Heart right ventricle (tissue), 16 donors: ENCODE measurements around the gene CCNA2. TPM values are rescaled to one million over a fixed set of nuclear protein-coding genes. Genes with fewer than 3 reads are reported as not detected.

ENCODE experiments used
- ATAC-seq, 8 donors: fragments of 200-7000 bp; cut with Tn5 transposase; one replicate each; pipeline ENCODE4 v1.9.1; 2020; ENCODE audit warnings: mild to moderate bottlenecking in 8 of 8, moderate library complexity in 8 of 8, moderate number of reproducible peaks in 1 of 8
- DNase-seq, 2 donors: peaks; one replicate each; pipeline ENCODE4 v3.0.0-alpha.2; 2020
- H3K27ac ChIP-seq, 10 donors: fragments of 200-600 bp; sonication (generic) in 2 of 10; one replicate each; pipeline versions ENCODE4 v1.5.0 to v1.8.0; 2020 to 2022; ENCODE audit warnings: mild to moderate bottlenecking in 3 of 10
- H3K27me3 ChIP-seq, 7 donors: fragments of 200-600 bp; one replicate each; pipeline ENCODE4 v1.8.0; 2021 to 2022; ENCODE audit warnings: mild to moderate bottlenecking in 2 of 7
- H3K36me3 ChIP-seq, 9 donors: fragments of 200-600 bp; sonication (generic) in 1 of 9; one replicate each; pipeline versions ENCODE4 v1.5.0 to v1.8.0; 2020 to 2022; ENCODE audit warnings: mild to moderate bottlenecking in 2 of 9
- H3K4me1 ChIP-seq, 9 donors: fragments of 200-600 bp; sonication (generic) in 1 of 9; one replicate each; pipeline versions ENCODE4 v1.5.0 to v1.8.0; 2020 to 2022; ENCODE audit warnings: mild to moderate bottlenecking in 4 of 9
- H3K4me3 ChIP-seq, 10 donors: fragments of 200-600 bp; sonication (generic) in 2 of 10; one replicate each; pipeline versions ENCODE4 v1.5.0 to v1.8.0; 2020 to 2022; ENCODE audit warnings: mild to moderate bottlenecking in 7 of 10, moderate library complexity in 2 of 10
- H3K9me3 ChIP-seq, 11 donors: fragments of 200-600 bp in 10 of 11; sonication (generic) in 2 of 11; one replicate each; pipeline versions ENCODE4 v1.5.0 to v1.8.0; 2013 to 2022; ENCODE audit warnings: mild to moderate bottlenecking in 2 of 11, control low read depth in 1 of 11, moderate library complexity in 1 of 11
- WGBS, 2 donors: extraction: QIAGEN DNeasy Blood & Tissue Kit; methylation state at CpG; one replicate each; pipeline ENCODE4 v1.1.7; 2013; ENCODE audit warnings: inconsistent platforms in 1 of 2; 5-methylcytosine and 5-hydroxymethylcytosine counted together
- intact Hi-C, 10 donors: fragments of 100-400 bp; cut with DNase I; formaldehyde crosslinking; loops; one replicate each; pipeline versions ENCODE4 v1.11.1 to v1.14.2; 2022
- polyA plus RNA-seq, 2 donors: library from polyadenylated mRNA; stranded (reverse); fragments of 200-250 nt; gene quantifications; one replicate each; pipeline ENCODE4 v1.2.3, GENCODE V29; 2013
- total RNA-seq, 10 donors: library from RNA; stranded (reverse); fragmentation: NEBNext Ultra II Directional in 3 of 10; extraction: Animal tissue kit (Norgen Biotek cat#: 25700) in 3 of 10; gene quantifications; one replicate each; pipeline versions ENCODE4 v1.2.1 to v1.2.4, GENCODE V29; 2021 to 2023
- TF ChIP-seq, protein P1 (sequence below), 9 donors: fragments of 200-600 bp; sonication (generic) in 2 of 9; IDR thresholded peaks; one replicate each; pipeline versions ENCODE4 v1.5.0 to v1.8.0; 2021 to 2022; ENCODE audit warnings: antibody characterized with exemption in 9 of 9, mild to moderate bottlenecking in 5 of 9, moderate library complexity in 1 of 9
- donor health status: Arrhythmogenic right ventricular cardiomyopathy.
- donor health status: ischemic (EF 13 %, LVEDD 7.1; RV severe dilation, severe dysfunction).
- donor health status: healthy with polysubstance abuse.
- donor health status: DM: no; HTN: yes; CAD: no.
- donor health status: DM: no; HTN: no; CAD: no.
- donor health status: ischemic (EF 25% LVEDD 6.9; RV normal size, moderate dysfunction).
- donor health status: ischemic (EF 25% LVEDD 5.7; RV mildly dilated, moderate dysfunction).
- donor health status: healthy.
- donor health status: DM: yes; HTN: yes; CAD: no.
- donor health status: Ischemic cardiomyopathy.
- donor health status: ischemic (EF 35%, LVEDD 5.7; RV mildly dilated, moderate dysfunction).
- donor health status: nonischemic (EF 11% LVEDD 7.7; RV severe dilation, severe dysfunction).
- donor health status: DM: yes; HTN: yes; CAD: no.
- donor health status: PGD.
- donor health status: ischemic (EF 29% LVEDD 5.4; RV normal size, mild dysfunction).
- donor health status: nonischemic (EF 23%, LVEDD 6.1; RV moderate dilation, normal function).

Gene CCNA2
- total and polyA plus RNA-seq, 12 donors: 0.07 to 5.8 (median 0.46) TPM; not detected in 2

DNA sequence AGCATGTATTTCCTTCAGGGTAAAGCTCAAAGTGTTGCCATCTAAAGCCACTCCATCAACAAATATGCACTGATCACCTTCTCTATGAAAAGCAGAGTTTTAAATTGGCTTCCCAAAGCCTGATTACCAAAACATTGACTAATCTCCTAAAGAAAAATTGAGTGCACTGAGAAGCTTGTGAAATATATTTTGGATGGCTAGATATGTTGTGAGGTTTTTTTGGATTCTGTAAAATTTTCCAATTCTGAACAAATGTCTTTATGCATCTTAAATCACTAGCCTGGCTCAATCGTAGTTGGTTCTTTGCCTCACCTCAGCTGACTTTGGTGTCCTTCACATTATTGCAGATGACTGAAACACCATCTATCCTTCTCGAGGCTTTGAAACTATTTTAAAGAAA, 37.5 kb downstream of the CCNA2 start:
- 79 to 93% methylated on average over 2 of the region's 2 CpGs for WGBS, 2 donors
- Histone ChIP-seq H3K36me3 (no peaks in the 10 kb centered on the region), H3K9me3 (peaks cover 0 to 15% (median 0%) of the 10 kb centered on the region in 11 donors), H3K4me1 (peaks cover 0 to 9% (median 0%) of the 10 kb centered on the region in 9 donors), H3K27me3 (peaks cover 0 to 10% (median 3%) of the 10 kb centered on the region in 7 donors), H3K4me3 (no peak overlapping the region), H3K27ac (no peak overlapping the region)
- ATAC-seq (no peak), DNase-seq (no peak)
- intact Hi-C loops: no loop called here
- TF ChIP-seq, protein P1, sequence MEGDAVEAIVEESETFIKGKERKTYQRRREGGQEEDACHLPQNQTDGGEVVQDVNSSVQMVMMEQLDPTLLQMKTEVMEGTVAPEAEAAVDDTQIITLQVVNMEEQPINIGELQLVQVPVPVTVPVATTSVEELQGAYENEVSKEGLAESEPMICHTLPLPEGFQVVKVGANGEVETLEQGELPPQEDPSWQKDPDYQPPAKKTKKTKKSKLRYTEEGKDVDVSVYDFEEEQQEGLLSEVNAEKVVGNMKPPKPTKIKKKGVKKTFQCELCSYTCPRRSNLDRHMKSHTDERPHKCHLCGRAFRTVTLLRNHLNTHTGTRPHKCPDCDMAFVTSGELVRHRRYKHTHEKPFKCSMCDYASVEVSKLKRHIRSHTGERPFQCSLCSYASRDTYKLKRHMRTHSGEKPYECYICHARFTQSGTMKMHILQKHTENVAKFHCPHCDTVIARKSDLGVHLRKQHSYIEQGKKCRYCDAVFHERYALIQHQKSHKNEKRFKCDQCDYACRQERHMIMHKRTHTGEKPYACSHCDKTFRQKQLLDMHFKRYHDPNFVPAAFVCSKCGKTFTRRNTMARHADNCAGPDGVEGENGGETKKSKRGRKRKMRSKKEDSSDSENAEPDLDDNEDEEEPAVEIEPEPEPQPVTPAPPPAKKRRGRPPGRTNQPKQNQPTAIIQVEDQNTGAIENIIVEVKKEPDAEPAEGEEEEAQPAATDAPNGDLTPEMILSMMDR (IDR thresholded peaks at IDR 0.05): no peak

DNA sequence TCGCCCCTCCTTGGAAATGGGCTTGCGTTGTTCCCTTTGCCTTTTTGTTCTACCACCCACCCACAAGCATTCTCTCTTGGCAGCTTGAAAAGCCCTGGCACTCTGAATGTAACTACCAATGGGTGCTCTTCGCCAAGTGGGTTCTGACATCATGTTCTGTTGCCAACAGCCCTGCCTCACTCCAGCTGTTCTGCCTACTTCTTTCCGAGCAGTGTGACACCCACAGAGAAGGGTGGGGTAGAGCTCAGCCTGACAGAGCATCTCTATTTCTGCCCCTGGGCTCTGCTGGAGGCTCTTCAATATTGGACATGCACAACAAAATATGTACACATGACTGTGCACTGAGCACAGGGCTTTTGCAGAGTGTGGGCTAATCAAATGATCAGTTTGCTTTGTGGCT, 38.2 kb downstream of the CCNA2 start:
- peaks cover 0 to 15% (median 0%) of the 10 kb centered on the region in 11 donors for H3K9me3 ChIP-seq
- no peaks in the 10 kb centered on the region for H3K36me3 ChIP-seq
- peaks cover 0 to 10% (median 0%) of the 10 kb centered on the region in 7 donors for H3K27me3 ChIP-seq
- WGBS, 2 donors: 44 to 49% methylated on average over 4 of the region's 4 CpGs
- no peak overlapping the region for H3K4me3 ChIP-seq
- peak in 7 of 8 donors; percentile 49 to 87 (median 70) for ATAC-seq
- TF ChIP-seq, protein P1 (IDR thresholded peaks at IDR 0.05): no peak
- peak overlapping the region in 3 of 10 donors; percentile 22 to 59 (median 25) for H3K27ac ChIP-seq
- DNase-seq: no peak
- H3K4me1 ChIP-seq: peaks cover 0 to 9% (median 0%) of the 10 kb centered on the region in 9 donors
- intact Hi-C loops: no loop called here

DNA sequence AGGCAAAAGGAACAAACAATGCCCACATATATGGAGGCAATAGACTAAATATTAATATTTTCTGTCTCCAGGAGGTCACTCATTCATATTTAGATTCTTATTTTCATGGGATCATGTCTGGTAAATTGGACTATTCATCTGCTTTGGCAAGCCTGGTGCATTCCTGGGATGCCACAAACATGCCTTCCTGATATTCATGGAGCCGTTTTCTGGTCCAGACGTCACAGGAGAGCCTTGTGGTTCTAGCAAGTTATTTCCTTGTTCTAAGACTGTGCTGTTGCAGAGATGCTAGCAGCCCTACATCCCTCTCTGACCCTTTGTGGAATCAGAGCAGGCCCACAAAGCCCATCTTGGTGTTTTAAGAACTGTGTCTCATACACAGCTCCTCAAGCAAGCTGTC, 38.7 kb downstream of the CCNA2 start:
- intact Hi-C loops: no loop called here
- Histone ChIP-seq H3K36me3 (no peaks in the 10 kb centered on the region), H3K4me1 (peaks cover 0 to 9% (median 0%) of the 10 kb centered on the region in 9 donors), H3K27me3 (peaks cover 0 to 10% (median 0%) of the 10 kb centered on the region in 7 donors), H3K4me3 (no peak overlapping the region), H3K9me3 (peaks cover 0 to 15% (median 0%) of the 10 kb centered on the region in 11 donors), H3K27ac (peak overlapping the region in 3 of 10 donors; percentile 22 to 59 (median 25))
- TF ChIP-seq, protein P1 (IDR thresholded peaks at IDR 0.05): no peak
- WGBS, 2 donors: 8 to 16% methylated on average over 2 of the region's 2 CpGs
- ATAC-seq (peak; percentile 26 to 92 (median 74)), DNase-seq (peak in 1 of 2 donors; percentile 18)

DNA sequence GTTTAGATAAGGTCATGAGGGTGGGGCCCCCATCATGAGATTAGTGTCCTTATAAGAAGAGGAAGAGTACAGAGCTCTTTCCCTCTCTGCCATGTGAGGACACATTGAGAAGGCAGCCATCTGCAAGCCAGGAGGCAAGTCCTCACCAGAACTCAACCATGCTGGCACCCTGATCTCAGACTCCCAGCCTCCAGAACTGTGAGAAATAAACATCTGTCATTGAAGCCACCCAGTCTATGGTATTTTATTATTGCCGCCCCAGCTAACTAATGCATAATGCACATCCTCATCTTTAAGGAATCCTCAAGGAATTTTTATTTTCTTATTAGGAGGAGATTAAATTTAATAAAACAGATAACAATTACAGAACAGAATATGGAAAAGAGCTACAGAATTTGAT, 39.3 kb downstream of the CCNA2 start:
- Histone ChIP-seq H3K4me3 (no peak overlapping the region), H3K9me3 (peaks cover 0 to 15% (median 0%) of the 10 kb centered on the region in 11 donors), H3K27ac (peak overlapping the region in 2 of 10 donors; percentile 22 to 59), H3K27me3 (peaks cover 0 to 10% (median 0%) of the 10 kb centered on the region in 7 donors), H3K4me1 (peaks cover 0 to 9% (median 0%) of the 10 kb centered on the region in 9 donors), H3K36me3 (no peaks in the 10 kb centered on the region)
- ATAC-seq (no peak), DNase-seq (no peak)
- intact Hi-C loops: no loop called here
- 52 to 96% methylated on average over 1 of the region's 1 CpG for WGBS, 2 donors
- TF ChIP-seq, protein P1 (IDR thresholded peaks at IDR 0.05): no peak
